GM18519 (cell line): ENCODE data around the gene FCHO1.

Experiments
- ATAC-seq: cut with Tn5 transposase; IDR thresholded peaks from one replicate; pipeline ENCODE4 v1.9.1; 2021; ENCODE audit warnings: mild to moderate bottlenecking, moderate library complexity; ENCODE audit not compliant: unreplicated experiment, low FRiP score

Gene FCHO1, protein sequence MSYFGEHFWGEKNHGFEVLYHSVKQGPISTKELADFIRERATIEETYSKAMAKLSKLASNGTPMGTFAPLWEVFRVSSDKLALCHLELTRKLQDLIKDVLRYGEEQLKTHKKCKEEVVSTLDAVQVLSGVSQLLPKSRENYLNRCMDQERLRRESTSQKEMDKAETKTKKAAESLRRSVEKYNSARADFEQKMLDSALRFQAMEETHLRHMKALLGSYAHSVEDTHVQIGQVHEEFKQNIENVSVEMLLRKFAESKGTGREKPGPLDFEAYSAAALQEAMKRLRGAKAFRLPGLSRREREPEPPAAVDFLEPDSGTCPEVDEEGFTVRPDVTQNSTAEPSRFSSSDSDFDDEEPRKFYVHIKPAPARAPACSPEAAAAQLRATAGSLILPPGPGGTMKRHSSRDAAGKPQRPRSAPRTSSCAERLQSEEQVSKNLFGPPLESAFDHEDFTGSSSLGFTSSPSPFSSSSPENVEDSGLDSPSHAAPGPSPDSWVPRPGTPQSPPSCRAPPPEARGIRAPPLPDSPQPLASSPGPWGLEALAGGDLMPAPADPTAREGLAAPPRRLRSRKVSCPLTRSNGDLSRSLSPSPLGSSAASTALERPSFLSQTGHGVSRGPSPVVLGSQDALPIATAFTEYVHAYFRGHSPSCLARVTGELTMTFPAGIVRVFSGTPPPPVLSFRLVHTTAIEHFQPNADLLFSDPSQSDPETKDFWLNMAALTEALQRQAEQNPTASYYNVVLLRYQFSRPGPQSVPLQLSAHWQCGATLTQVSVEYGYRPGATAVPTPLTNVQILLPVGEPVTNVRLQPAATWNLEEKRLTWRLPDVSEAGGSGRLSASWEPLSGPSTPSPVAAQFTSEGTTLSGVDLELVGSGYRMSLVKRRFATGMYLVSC

DNA sequence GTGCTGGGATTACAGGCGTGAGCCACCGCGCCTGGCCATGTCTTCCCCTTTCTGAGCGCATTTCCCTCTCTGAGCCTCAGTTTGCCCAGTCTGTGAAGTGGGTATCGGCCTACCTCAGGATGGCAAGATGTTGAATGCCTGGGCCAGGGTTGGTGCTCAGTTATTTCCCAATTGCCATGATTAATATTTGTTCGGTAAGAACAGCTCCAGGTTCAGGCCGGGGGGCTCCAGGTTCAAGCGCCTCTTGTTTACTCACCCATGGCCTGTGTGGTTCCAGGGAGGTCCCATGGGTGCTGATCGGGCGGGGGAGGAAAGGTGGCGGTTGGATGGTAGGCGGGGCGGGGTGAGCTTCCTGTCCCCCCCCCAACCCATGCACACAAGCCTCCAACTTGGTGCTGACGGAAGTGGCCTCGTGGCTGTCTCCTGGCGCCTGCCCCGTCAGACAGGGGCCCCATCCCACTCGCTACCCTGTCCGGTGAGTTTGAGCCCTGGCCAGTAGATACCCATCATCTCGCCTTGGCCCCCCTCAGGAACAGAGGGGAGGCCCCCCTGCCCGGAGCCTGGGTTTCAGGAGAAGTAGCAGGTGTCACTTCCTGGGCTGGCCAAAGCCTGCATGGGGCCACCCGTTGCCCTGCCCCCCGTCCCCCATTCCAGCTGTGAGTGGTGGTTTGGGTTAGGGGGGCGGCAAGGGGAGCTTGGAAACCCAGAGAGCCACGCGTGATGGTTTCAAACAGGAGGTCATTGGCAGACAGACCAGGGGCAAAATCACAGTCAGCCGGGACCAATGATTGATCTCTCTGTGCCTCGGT is at the start of gene FCHO1:
TSS of gene FCHO1 (plus strand) at position 375 of the 809 bp plus-strand sequence. CDS start 3,688 bp downstream, outside the sequence.
- ATAC-seq: no peak

DNA sequence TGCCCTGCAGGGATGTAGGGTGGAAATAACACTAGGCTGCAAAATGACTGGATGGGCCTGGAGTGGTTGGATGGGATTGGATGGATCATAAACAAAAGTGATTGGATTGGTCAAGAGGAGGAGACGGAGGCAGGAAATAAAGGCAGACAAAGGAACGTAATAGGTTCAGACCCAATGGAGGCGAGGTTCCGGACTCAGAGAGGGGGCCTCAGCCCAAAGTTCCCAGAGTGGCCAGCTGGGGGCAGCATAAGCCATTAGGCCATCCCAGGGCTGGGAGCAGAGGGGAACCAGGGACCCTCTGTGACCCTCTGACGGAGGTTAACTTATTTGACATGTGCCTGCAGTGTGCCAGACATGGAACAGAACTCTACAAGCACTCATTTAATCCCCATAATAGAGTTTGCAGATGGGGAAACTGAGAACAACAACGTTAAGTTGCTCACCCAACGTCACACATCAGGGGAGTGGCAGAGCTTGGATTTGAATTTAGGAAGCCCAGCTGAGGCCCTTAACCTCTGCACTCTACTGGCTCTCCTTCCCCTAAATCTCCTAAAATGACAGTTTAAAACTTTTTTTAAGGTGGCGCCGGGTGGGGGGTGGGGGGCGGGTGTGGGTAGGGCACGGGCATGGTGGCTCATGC is 47.3 kb upstream of the FCHO1 start:
- no peak for ATAC-seq

DNA sequence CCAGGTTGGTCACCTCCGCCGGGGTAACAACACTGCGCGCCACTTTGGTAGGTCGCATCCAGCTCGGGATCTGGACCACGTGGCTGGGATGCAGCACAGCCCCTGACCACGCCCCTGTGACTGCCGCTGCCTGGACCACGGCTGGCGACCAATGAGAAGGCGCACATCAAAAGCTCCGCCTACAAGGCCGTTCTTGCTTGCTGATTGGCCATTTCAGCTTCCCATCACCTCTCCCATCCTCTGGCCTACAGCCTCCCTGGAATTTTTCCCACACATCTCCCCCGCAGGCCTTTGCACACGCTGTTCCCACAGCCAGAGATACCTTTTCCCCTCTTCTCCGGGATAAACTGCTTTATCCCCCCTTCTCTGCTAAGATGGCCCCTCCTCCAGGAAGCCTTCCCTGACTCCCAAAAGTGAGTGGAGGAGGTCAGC is 44.5 kb upstream of the FCHO1 start:
- no peak for ATAC-seq

DNA sequence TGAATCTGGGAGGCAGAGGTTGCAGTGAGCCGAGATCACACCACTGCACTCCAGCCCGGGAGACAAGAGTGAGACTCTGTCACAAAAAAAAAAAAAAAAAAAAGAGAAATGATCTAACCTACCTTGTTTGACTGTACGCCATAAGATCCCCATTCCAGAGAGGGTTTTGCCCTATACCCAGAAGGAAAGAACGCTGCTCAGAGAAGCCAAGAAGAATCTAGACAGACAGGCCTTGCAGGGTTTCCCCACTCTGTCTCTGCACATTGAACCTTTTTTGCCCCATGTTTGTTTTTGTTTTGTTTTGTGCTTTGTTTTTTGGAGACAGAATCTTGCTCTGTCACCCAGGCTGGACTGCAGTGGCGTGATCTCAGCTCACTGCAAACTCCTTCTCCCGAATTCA is 39.4 kb upstream of the FCHO1 start:
- no peak for ATAC-seq

DNA sequence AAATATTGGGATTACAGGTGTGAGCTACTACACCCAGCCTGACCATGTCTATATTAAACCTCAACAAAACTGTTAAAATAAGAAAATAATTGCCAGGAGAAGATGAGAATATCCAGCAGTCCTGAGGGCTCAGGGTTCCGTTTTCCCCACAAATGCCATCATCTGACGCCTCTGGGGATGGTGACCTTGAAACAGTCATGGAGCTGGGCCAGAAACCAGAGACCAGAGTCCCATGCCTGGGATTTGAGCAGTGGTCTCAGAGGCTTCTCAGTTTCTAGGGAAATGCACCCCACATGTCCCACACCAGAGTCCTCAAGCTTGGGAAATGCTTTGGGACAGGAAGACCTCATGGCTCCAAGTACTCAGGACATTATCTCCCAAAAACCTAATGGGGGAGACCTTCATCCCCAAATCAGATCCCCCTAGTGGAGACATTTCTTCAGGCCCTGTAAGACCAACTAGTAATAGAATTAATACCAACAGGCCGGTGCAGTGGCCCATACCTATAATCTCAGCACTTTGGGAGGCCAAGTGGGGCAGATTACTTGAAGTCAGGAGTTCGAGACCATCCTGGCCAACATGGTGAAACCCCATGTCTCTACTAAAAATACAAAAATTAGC is 34.9 kb upstream of the FCHO1 start:
- ATAC-seq: no peak

DNA sequence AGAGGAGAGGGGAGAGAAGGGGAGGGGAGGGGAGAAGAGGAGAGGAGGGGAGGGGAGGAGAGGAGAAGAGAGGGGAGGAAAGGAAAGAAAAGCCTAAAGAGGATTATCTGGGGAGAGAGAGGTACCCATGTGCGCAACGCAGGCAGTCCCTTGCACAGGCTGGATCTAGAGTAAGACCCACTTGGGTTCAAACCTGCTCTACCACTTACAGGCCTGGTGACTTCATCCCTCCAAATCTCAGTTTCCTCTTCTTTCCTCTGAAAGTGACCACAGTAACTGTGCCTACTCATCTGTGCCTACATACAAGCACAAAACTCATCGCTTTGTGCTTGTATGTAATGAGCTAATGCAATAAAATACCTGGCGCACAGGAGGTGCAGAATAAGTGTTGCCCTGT is 32.7 kb upstream of the FCHO1 start:
- no peak for ATAC-seq

DNA sequence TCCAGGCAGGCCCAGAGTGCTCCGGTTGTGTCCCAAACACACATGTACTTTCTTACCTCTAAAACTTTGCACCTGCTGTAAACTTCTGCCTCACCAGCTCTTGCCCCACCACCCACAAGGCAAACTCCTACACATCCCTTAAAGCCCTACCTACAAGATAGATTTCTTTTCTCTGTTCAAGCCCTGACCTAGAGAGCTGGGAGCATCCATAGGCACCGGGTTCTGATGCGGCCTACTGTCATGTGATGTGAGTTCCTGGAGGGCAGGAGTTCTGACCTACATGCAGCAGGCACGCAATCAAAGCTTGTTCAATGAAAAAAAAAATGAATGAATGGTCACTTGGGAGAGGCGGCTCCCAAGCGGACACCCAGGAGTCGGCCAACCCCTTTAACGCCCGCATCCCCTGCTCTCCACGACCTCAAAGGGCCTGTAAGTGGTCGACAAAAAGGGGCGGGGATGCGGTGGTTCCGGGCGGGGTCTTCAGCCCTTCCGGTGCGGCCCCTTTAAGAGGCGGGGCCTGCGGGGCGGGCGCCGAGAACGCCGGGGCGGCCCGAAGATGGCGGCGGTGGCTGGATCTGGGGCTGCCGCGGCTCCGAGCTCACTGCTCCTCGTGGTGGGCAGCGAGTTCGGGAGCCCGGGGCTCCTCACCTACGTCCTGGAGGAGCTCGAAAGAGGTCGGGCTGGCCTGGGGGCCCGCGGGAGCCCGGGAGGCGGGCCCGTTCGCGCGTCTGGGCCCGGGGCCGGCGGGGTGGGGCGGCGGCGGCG is 32.1 kb upstream of the FCHO1 start, which contains the start of gene MAP1S:
TSS of gene MAP1S (plus strand) at position 534 of the 765 bp plus-strand sequence. CDS start at position 557, 23 bp downstream.
- ATAC-seq: no peak

DNA sequence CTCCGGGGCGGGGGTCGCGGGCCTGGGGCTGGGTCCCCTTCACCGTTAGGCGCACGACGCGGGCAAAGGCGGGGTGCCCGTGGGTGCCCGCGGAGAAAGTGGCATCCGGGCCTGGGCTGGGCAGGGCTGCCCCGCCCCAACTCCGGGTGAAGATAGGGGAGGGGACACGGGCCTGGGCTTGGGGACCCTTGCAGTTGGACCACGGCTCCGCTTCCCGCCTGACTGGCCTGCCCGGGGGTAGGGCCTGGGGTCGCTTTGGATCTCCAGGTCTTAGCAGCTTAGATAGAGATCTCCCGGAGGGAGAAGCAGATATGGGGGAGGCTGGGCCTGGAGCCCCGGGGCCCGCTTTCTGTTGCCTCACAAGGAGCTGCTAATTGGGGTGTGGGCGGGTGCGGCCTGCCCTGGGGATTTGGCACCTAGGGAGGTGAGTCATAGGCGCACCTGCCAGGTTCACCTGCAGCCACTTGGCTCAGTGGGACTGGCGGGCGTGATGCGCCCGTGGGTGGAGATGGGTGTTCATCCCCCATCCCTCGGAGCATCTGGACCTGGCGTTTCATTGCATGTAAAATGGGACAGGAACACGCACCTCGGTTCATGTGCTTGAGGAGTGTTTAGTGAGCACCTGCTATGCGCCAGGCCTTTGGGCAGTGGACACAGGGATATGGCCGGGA is 31.4 kb upstream of the FCHO1 start:
- ATAC-seq: no peak

DNA sequence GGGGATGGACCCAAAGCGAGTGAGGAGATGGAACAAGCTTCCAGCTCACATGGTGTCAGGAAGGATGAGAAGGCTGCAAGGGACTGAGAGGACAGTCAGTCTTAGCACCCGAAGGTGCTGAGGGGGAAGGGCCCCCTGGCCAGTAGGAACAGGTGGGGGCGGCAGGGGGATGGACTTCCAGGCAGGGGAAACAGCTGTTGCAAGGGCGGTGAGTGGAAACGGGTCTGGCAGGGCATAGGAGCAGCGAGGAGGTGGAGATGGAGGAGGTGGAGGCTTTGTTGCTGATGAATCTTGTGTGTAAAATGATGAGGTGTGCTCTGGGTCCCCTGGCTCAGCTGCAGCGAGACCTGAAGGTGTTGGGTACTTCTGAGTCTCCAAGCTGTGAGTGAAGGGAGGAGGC is 30.8 kb upstream of the FCHO1 start:
- ATAC-seq: no peak

DNA sequence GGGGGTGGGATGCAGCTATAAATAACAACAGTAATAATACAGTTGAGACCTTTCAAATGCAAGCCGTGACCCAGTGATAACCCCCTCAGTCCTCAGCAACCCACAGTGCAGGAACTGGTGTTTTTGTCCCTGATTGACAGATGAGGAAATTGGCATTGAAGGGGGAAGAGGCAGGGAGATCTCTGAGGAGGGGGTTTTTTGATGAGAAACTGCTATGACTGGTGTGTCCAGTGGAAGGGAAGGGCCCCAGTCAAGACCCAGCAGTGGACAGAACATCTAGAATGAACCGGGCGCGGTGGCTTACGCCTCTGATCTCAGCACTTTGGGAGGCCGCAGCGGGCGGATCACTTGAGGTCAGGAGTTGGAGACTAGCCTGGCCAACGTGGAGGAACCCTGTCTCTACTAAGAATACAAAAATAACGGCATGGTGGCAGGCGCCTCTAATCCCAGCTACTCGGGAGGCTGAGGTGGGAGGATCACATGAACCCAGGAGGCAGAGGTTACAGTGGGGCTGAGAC is 30.1 kb upstream of the FCHO1 start:
- no peak for ATAC-seq

DNA sequence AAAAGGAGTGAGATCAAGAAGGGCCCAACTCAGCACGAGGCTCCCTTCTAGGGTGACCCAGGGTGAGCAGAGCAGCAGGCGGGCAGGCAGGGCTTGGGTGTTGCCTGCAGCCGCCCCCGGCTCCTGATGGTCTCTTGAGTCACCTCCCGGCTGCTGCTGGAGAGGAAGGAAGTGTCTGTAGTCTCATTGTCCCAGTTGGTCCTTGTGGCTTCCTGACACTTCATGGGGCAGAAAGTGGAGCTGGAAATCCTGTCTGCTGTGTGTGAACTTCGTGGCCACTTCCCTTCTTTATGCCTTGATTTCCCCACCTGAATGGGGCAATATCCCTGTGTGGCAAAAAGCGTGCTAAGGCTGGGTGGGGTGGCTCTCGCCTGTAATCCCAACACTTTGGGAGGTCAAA is 29.5 kb upstream of the FCHO1 start:
- no peak for ATAC-seq

DNA sequence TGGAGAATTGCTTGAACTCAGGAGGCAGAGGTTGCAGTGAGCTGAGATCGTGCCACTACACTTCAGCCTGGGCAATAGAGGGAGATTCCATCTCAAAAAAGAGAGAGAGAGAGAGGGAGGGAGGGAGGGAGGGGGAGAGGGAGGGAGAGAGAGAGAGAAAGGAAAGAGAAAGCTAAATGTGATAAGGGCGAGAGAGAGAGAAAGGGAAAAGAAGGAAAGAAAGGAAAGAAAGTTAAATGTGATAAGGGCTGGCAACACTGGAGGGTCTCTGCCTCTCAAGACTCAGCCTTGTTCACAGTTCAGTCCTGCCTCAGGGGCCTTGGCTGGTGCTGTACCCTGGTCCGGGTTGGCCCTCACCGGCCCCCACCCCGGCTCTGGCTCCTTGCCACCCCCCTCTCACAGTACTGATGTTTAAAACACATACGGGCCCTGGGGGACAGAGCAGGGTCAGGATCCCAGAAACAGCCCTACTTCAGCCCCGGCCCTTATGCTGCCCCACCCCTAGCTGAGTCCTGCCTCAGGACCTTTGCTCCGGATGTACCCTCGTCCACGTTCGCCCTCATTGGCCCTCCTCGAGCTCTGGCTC is 28.5 kb upstream of the FCHO1 start:
- ATAC-seq: no peak

DNA sequence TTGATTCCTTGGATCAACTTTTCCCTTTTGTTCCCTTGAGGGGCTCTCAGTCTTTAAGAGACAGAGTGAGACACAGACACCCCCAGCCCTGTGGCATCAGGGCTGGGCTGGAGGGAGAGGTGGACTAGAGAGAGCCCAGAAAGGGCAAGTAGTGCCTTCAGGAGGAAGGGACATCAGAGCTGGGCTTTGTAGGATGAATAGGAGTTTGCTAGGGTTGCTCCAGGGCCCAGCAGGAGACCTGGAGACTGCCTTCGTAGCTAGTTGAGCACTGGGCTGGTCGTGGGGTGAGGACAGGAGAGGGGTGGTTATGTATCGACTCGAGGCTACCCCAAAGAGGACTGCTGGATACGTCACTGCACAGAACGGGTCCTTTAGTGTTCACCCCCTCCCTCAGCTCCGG is 26.6 kb upstream of the FCHO1 start:
- no peak for ATAC-seq

DNA sequence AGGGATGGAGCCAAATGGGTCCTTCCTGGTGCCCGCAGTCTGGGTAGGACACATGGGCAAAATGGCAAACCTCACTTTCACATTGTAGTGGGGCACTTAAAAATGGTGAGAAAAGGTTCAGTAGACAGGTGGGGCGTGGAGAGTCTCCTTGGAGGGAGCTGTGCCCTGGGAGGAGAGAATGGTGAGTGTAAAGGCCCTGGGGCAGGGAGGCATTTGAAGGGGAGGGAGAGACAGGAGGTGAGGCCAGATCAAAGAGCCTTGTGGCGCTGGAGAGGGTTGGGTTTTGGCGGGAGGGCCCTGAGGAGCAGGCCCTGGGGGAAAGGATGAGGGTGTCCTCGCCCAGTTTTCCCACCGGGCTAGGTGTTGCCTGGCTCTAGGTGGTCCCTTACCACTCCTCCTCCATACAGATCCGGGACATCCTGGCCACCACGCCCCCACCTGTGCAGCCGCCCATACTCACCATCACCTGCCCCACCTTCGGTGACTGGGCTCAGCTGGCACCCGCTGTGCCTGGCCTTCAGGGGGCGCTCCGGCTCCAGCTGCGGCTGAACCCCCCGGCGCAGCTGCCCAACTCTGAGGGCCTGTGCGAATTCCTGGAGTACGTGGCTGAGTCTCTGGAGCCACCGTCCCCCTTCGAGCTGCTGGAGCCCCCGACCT is 25.7 kb upstream of the FCHO1 start:
- ATAC-seq: no peak

DNA sequence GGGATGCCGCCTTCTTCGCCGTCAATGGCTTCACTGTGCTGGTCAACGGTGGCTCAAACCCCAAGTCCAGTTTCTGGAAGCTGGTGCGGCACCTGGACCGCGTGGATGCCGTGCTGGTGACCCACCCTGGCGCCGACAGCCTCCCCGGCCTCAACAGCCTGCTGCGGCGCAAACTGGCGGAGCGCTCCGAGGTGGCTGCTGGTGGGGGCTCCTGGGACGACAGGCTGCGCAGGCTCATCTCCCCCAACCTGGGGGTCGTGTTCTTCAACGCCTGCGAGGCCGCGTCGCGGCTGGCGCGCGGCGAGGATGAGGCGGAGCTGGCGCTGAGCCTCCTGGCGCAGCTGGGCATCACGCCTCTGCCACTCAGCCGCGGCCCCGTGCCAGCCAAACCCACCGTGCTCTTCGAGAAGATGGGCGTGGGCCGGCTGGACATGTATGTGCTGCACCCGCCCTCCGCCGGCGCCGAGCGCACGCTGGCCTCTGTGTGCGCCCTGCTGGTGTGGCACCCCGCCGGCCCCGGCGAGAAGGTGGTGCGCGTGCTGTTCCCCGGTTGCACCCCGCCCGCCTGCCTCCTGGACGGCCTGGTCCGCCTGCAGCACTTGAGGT is 25.0 kb upstream of the FCHO1 start:
- no peak for ATAC-seq

DNA sequence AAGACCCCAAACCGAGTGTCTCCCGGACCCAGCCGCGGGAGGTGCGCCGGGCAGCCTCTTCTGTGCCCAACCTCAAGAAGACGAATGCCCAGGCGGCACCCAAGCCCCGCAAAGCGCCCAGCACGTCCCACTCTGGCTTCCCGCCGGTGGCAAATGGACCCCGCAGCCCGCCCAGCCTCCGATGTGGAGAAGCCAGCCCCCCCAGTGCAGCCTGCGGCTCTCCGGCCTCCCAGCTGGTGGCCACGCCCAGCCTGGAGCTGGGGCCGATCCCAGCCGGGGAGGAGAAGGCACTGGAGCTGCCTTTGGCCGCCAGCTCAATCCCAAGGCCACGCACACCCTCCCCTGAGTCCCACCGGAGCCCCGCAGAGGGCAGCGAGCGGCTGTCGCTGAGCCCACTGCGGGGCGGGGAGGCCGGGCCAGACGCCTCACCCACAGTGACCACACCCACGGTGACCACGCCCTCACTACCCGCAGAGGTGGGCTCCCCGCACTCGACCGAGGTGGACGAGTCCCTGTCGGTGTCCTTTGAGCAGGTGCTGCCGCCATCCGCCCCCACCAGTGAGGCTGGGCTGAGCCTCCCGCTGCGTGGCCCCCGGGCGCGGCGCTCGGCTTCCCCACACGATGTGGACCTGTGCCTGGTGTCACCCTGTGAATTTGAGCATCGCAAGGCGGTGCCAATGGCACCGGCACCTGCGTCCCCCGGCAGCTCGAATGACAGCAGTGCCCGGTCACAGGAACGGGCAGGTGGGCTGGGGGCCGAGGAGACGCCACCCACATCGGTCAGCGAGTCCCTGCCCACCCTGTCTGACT is 24.1 kb upstream of the FCHO1 start:
- no peak for ATAC-seq
